GM12875 (cell line): ENCODE measurements around the gene GNB1L.

ENCODE experiments used
- H3K4me3 ChIP-seq: one replicate; pipeline ENCODE4 v1.5.1; 2011; ENCODE audit warnings: low read depth, low read length, control low read depth
- TF ChIP-seq, protein P1 (sequence below): IDR thresholded peaks from 2 replicates; pipeline ENCODE4 v1.5.1; 2011; ENCODE audit warnings: low read depth, mild to moderate bottlenecking, control low read depth, inconsistent platforms, low read length, moderate library complexity, borderline replicate concordance; ENCODE audit not compliant: insufficient read depth

GNB1L gene

GRCh38 chr22:19791243-19791642, 63.4 kb downstream of the GNB1L start:
- TF ChIP-seq, protein P1, sequence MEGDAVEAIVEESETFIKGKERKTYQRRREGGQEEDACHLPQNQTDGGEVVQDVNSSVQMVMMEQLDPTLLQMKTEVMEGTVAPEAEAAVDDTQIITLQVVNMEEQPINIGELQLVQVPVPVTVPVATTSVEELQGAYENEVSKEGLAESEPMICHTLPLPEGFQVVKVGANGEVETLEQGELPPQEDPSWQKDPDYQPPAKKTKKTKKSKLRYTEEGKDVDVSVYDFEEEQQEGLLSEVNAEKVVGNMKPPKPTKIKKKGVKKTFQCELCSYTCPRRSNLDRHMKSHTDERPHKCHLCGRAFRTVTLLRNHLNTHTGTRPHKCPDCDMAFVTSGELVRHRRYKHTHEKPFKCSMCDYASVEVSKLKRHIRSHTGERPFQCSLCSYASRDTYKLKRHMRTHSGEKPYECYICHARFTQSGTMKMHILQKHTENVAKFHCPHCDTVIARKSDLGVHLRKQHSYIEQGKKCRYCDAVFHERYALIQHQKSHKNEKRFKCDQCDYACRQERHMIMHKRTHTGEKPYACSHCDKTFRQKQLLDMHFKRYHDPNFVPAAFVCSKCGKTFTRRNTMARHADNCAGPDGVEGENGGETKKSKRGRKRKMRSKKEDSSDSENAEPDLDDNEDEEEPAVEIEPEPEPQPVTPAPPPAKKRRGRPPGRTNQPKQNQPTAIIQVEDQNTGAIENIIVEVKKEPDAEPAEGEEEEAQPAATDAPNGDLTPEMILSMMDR, result no peak

DNA sequence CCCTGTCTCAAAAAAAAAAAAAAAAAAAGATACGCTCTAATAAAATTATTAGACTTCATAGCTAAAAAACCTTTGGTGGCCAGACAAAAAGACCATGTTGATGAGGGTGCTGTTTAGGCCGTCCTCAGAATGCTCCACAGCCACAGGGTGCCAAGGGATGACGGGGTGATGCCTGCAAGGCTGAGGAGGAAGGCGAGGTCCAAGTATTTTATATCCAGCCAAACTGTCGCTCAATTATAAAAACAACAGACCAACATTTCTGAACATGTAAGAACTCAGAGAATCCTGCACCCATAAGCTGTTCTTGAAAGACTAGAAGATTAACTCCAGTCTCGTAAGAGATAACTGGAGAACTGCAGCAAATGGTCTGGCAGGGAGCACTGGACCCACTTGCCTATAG, 64.8 kb downstream of the GNB1L start:
- TF ChIP-seq, protein P1, result no peak
- no peak overlapping the region for H3K4me3 ChIP-seq

More at GRCh38 chr22:19791243-19791642, 63.4 kb downstream of the GNB1L start:
- H3K4me3 ChIP-seq, result no peak overlapping the region

DNA sequence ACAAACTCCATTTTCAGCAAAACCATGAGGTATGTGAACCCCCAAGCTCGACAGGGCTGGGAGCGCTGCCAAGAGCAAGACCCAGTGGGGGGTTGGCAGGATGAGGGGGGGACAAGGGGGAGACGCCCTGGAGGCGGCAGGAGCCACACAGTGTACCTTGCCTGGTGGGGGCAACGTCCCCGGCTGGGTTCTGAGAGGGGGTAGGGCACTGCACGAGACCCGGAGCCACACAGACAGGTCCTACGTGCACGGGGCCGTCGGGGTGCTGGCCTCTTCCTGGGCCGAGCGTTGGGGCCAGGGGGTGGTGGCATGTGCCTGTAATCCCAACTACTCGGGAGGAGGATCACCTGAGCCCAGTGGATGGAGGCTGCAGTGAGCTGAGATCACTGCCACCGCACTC, 65.3 kb downstream of the GNB1L start:
- H3K4me3 ChIP-seq, result no peak overlapping the region
- TF ChIP-seq, protein P1, result no peak

GRCh38 chr22:19788661-19789225, 65.9 kb downstream of the GNB1L start:
- H3K4me3 ChIP-seq, result no peak overlapping the region
- TF ChIP-seq, protein P1, result no peak

- no peak overlapping the region for H3K4me3 ChIP-seq
- TF ChIP-seq, protein P1, result no peak
Observed at GRCh38 chr22:19787849-19788141, 66.9 kb downstream of the GNB1L start.

- no peak overlapping the region for H3K4me3 ChIP-seq
- TF ChIP-seq, protein P1, result no peak
Observed at GRCh38 chr22:19786959-19787848, 67.5 kb downstream of the GNB1L start.

DNA sequence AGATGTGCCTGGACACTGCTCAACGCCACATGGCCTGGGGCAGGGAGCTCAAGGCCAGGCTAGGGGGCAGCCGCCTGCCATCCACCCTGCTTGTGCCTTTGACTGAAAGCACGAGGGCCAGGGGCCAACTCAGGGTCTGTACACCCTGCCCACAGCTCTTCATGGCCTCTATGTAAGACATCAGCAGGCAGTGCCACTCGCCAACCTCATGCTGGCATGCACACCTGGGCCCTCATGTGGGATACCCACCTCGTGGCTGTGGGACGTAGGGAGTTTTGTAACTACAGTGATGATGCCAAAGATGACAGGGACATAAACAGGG, 68.4 kb downstream of the GNB1L start:
- TF ChIP-seq, protein P1, result no peak
- H3K4me3 ChIP-seq, result no peak overlapping the region
